ENCODE data around the gene MAN1A1.

Gene MAN1A1

GRCh38 chr6:119132261-119132981 lies 217.1 kb downstream of the MAN1A1 start:
- no peak for DNase-seq

- DNase-seq, result no peak
Observed at GRCh38 chr6:119129968-119130484, 219.5 kb downstream of the MAN1A1 start.

DNA sequence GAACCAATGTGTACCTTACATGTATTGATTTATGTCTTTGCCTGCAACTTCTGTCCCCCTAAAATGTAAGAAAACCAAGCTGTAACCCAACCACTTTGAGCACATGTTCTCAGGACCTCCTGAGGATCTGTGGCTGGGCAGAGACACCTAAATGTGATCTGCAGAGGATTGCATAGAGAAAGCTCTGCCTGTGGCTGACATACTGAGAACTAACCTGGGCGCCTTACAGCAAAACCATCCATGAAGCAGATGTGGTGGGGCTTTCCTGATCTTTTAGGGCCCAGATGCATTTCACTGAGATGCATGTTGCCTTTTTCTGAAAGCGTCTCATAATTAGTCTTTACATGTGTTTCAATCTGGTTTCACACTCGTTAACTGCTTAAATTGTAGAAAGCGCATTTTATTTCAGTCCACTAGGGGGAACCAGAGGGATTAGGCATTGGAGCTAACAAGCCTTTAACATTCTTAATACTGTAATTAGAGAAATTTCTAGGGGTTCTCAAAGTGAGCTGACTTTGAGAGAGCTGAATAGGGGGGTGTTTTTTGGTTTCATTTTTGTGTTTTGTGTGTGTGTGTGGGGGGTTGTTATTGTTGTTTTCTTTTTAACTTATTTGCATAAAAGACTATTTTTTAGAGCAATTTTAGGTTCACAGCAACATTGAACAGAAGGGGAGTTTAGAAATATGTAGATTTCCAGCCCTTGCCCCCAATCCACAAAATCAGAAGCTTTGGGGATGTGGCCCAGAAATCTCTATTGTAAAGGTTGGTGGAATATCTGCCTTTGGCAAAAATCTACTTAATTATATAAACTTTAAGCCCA lies 220.2 kb downstream of the MAN1A1 start:
- no peak for DNase-seq

DNA sequence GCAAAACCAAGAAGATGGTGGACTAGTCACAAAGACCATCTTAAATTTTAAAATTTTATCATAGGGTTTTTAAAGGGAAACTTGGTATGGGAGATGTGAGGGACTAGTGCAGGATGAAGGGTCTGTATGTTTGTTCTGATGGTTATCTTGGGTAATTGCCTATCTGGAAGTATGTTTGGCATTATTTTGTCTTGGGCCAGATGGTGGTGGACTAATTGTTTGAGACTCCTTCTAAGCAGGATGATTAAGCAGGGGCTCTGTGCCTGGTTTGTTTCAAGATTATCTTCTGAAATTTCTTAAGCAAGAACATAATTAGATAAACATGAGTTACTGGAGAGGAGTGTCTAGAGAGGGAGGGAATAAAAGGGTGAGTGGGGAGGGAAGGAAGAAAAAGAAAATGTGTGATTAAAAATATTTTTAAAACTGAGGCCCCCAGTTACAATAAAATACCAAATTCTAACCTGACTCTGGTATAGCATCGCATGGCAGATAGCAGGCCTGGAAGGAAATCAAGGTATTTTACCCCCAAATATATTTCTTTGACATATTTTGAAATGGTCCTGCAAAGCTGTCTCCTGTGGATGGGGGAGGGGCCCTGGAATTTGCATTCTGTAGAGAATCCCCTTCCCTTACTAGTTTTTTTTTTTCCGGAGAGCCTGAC lies 221.2 kb downstream of the MAN1A1 start:
- no peak for DNase-seq

- no peak for DNase-seq
Observed at GRCh38 chr6:119127627-119128026, 221.9 kb downstream of the MAN1A1 start.
